Hepatocyte (in vitro differentiated cells): ENCODE data around the gene SPTBN2.

Experiments used
- EZH2 ChIP-seq: fragments of 200-600 bp; sonication (generic); IDR thresholded peaks from 2 replicates; pipeline ENCODE4 v1.6.1; 2016; ENCODE audit warnings: antibody characterized with exemption, mild to moderate bottlenecking, borderline replicate concordance
- EZH2phosphoT487 ChIP-seq: fragments of 200-600 bp; sonication (generic); IDR thresholded peaks from one replicate; pipeline ENCODE4 v1.6.1; 2018; ENCODE audit warnings: antibody characterized with exemption, mild to moderate bottlenecking, low read depth, moderate library complexity; ENCODE audit not compliant: unreplicated experiment, severe bottlenecking
- TF ChIP-seq, protein P1 (sequence below): fragments of 200-600 bp; sonication (generic); IDR thresholded peaks from 2 replicates; pipeline ENCODE4 v1.5.1; 2016; ENCODE audit warnings: antibody characterized with exemption, mild to moderate bottlenecking; ENCODE audit not compliant: poor library complexity

DNA sequence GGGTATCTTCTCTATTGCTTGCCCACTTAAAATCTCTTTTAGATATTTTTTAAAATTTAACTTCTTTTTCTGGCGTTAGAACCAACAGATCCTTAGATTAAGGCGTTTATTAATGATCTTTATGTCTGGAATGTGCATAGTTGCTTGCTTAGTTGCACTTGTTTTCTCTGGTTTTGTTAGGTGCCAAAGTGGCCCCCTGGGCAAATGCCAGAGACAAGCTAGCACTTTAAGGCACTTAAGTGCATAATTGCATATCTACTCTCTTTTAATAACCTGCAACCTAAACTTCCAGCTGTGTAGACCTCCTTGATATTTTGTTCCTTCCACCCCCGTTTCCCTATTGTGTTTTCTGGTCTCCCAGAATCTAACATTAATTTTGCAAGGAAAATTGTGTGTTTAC, 87.2 kb downstream of the SPTBN2 start:
- TF ChIP-seq, protein P1, sequence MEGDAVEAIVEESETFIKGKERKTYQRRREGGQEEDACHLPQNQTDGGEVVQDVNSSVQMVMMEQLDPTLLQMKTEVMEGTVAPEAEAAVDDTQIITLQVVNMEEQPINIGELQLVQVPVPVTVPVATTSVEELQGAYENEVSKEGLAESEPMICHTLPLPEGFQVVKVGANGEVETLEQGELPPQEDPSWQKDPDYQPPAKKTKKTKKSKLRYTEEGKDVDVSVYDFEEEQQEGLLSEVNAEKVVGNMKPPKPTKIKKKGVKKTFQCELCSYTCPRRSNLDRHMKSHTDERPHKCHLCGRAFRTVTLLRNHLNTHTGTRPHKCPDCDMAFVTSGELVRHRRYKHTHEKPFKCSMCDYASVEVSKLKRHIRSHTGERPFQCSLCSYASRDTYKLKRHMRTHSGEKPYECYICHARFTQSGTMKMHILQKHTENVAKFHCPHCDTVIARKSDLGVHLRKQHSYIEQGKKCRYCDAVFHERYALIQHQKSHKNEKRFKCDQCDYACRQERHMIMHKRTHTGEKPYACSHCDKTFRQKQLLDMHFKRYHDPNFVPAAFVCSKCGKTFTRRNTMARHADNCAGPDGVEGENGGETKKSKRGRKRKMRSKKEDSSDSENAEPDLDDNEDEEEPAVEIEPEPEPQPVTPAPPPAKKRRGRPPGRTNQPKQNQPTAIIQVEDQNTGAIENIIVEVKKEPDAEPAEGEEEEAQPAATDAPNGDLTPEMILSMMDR = no peak
- TF ChIP-seq EZH2 = no peak
- no peak for TF ChIP-seq EZH2phosphoT487
